Suppressor macrophage treated with lipopolysaccharide for 1 hour (primary cell): Measurements from ENCODE around the gene HP1BP3.

Source experiments
- DNase-seq, 3 donors: peaks; one replicate each; pipeline ENCODE4 v3.0.0-alpha.2; 2020 to 2022

Gene HP1BP3

GRCh38 chr1:20711285-20712214 is 75.6 kb downstream of the HP1BP3 start:
- no peak for DNase-seq

GRCh38 chr1:20710469-20711284 is 76.4 kb downstream of the HP1BP3 start:
- no peak for DNase-seq

- DNase-seq, result no peak
Observed at GRCh38 chr1:20709868-20710267, 77.2 kb downstream of the HP1BP3 start.

GRCh38 chr1:20708891-20709290 is 78.2 kb downstream of the HP1BP3 start:
- no peak for DNase-seq

- no peak for DNase-seq
Observed at GRCh38 chr1:20708057-20708456, 79.0 kb downstream of the HP1BP3 start.

- DNase-seq, result no peak
Observed at GRCh38 chr1:20706841-20707240, 80.3 kb downstream of the HP1BP3 start.

- no peak for DNase-seq
Observed at GRCh38 chr1:20705203-20705755, 81.8 kb downstream of the HP1BP3 start.

- DNase-seq, result no peak
Observed at GRCh38 chr1:20704390-20705202, 82.5 kb downstream of the HP1BP3 start.

- DNase-seq, result no peak
Observed at GRCh38 chr1:20703124-20703756, 83.9 kb downstream of the HP1BP3 start.

GRCh38 chr1:20702416-20702815 is 84.7 kb downstream of the HP1BP3 start:
- DNase-seq, result peak in 2 of 3 donors; percentile 23 to 35

GRCh38 chr1:20701847-20702246 is 85.3 kb downstream of the HP1BP3 start:
- no peak for DNase-seq

- no peak for DNase-seq
Observed at GRCh38 chr1:20701446-20701845, 85.7 kb downstream of the HP1BP3 start.

GRCh38 chr1:20700636-20701215 is 86.4 kb downstream of the HP1BP3 start:
- DNase-seq, result peak in 2 of 3 donors; percentile 21 to 41

- no peak for DNase-seq
Observed at GRCh38 chr1:20699558-20699957, 87.5 kb downstream of the HP1BP3 start.

GRCh38 chr1:20698195-20698910 is 88.8 kb downstream of the HP1BP3 start:
- no peak for DNase-seq

GRCh38 chr1:20697563-20697962 is 89.5 kb downstream of the HP1BP3 start:
- DNase-seq, result no peak

- peak; percentile 89 to 93 (median 90) for DNase-seq
Observed at GRCh38 chr1:20696397-20697333, 90.4 kb downstream of the HP1BP3 start.

- peak in 2 of 3 donors; percentile 11 to 31 for DNase-seq
Observed at GRCh38 chr1:20695515-20695914, 91.6 kb downstream of the HP1BP3 start.

GRCh38 chr1:20693623-20694022 is 93.5 kb downstream of the HP1BP3 start:
- DNase-seq, result no peak
